GM23338 (cell line): ENCODE measurements around the gene TAS2R41.

ENCODE experiments used
- CREB1 ChIP-seq: fragments of 250-450 bp; sonication (Bioruptor Pico); IDR thresholded peaks from 2 replicates; pipeline ENCODE4 v1.5.0; 2020; ENCODE audit warnings: low read depth, mild to moderate bottlenecking, moderate library complexity
- CTCF ChIP-seq, 2 experiments: fragments of 200-600 bp in 1 of 2; sonication (generic) in 1 of 2; conservative IDR thresholded peaks; 2 replicates each; pipeline versions ENCODE4 v1.5.1 to v1.6.1; 2016 to 2017; ENCODE audit warnings: antibody characterized with exemption in 2 of 2, low read depth in 2 of 2, mild to moderate bottlenecking in 2 of 2, moderate library complexity in 1 of 2
- EZH2 ChIP-seq: fragments of 200-600 bp; sonication (generic); IDR thresholded peaks from one replicate; pipeline ENCODE4 v1.8.0; 2017; ENCODE audit warnings: antibody characterized with exemption, mild to moderate bottlenecking, low read depth; ENCODE audit not compliant: unreplicated experiment
- EZH2phosphoT487 ChIP-seq: fragments of 200-600 bp; sonication (generic); IDR thresholded peaks from one replicate; pipeline ENCODE4 v1.8.1; 2018; ENCODE audit warnings: antibody characterized with exemption; ENCODE audit not compliant: unreplicated experiment
- JUNB ChIP-seq: IDR thresholded peaks from one replicate; pipeline ENCODE4 v1.6.1; 2016; ENCODE audit warnings: antibody characterized with exemption; ENCODE audit not compliant: unreplicated experiment
- NANOG ChIP-seq: IDR thresholded peaks from 2 replicates; pipeline ENCODE4 v1.6.1; 2016; ENCODE audit warnings: antibody characterized with exemption, borderline replicate concordance
- POLR2AphosphoS5 ChIP-seq: IDR thresholded peaks from 2 replicates; pipeline ENCODE4 v1.6.1; 2016; ENCODE audit warnings: antibody characterized with exemption, low read depth
- REST ChIP-seq: IDR thresholded peaks from one replicate; pipeline ENCODE4 v1.6.1; 2018; ENCODE audit warnings: antibody characterized with exemption; ENCODE audit not compliant: unreplicated experiment
- ZNF114 ChIP-seq: fragments of 250-450 bp; sonication (Bioruptor Pico); IDR thresholded peaks from 2 replicates; pipeline ENCODE4 v1.5.0; 2020; ENCODE audit warnings: mild to moderate bottlenecking, moderate library complexity
- ZNF462 ChIP-seq: fragments of 250-450 bp; sonication (Bioruptor Pico); IDR thresholded peaks from 2 replicates; pipeline ENCODE4 v1.5.0; 2020; ENCODE audit warnings: mild to moderate bottlenecking, moderate library complexity

GRCh38 chr7:143455942-143456341, 21.7 kb upstream of the TAS2R41 start:
- TF ChIP-seq CTCF (conservative IDR thresholded peaks at IDR 0.05; ENCODE audit: low read depth in 2 of 2) (no peak), POLR2AphosphoS5 (no peak), ZNF462 (CRISPR knock-in tag) (no peak), EZH2phosphoT487 (no peak), NANOG (no peak), EZH2 (no peak), REST (no peak), CREB1 (CRISPR knock-in tag) (no peak), JUNB (no peak), ZNF114 (CRISPR knock-in tag) (no peak)
